B cell (primary cell): Measurements from ENCODE around the gene LIG3. TPM values are rescaled to one million over a fixed set of nuclear protein-coding genes. Genes with fewer than 3 reads are reported as not detected.

Experiments used
- ATAC-seq: fragments of 200-7000 bp; cut with Tn5 transposase; one replicate; pipeline ENCODE4 v1.10.0; 2021; ENCODE audit warnings: low read depth, mild to moderate bottlenecking, moderate number of reproducible peaks, moderate library complexity
- CTCF ChIA-PET: fragments of 350-600 bp; sonication (Branson Sonifier 250); formaldehyde crosslinking; loops from one replicate; lab custom pipeline; 2021; ENCODE audit warnings: antibody characterized with exemption, inconsistent platforms; lab: Charles Lee
- POLR2A ChIA-PET: fragments of 350-600 bp; sonication (Branson Sonifier 250); formaldehyde crosslinking; loops from one replicate; lab custom pipeline; 2021; ENCODE audit warnings: antibody characterized with exemption; lab: Charles Lee
- DNase-seq: peaks from one replicate; pipeline ENCODE4 v3.0.0; 2013
- H2AFZ ChIP-seq: 2 replicates; pipeline ENCODE4 v1.6.1; 2012; ENCODE audit warnings: mild to moderate bottlenecking, low read depth, low read length; ENCODE audit not compliant: insufficient read depth, poor library complexity, severe bottlenecking
- H3K27ac ChIP-seq, 2 donors: 1 replicate in 1 of 2; 2 replicates in 1 of 2; pipeline ENCODE4 v1.5.1; 2012 to 2013; ENCODE audit warnings: low read length in 2 of 2, mild to moderate bottlenecking in 2 of 2, moderate library complexity in 1 of 2
- H3K27me3 ChIP-seq, 4 experiments: fragments of 200-600 bp in 1 of 4; sonication (generic) in 1 of 4; replicated peaks in 1 of 4; 1 replicate in 2 of 4; 2 replicates in 2 of 4; pipeline versions ENCODE4 v1.6.1 to v1.7.0; 2013 to 2016; ENCODE audit warnings: low read length in 3 of 4, mild to moderate bottlenecking in 2 of 4, mixed read lengths in 1 of 4, moderate library complexity in 1 of 4; ENCODE audit not compliant: insufficient read depth in 4 of 4, control insufficient read depth in 3 of 4; ENCODE audit errors: control extremely low read depth in 1 of 4
- H3K36me3 ChIP-seq, 2 experiments: replicated peaks in 1 of 2; 1 replicate in 1 of 2; 2 replicates in 1 of 2; pipeline versions ENCODE4 v1.6.1 to v1.7.1; 2013; ENCODE audit warnings: low read length in 1 of 2; ENCODE audit not compliant: insufficient read depth in 2 of 2, control insufficient read depth in 1 of 2; ENCODE audit errors: control extremely low read depth in 1 of 2, extremely low read depth in 1 of 2
- H3K4me1 ChIP-seq, 2 donors: fragments of 200-600 bp in 1 of 2; sonication (generic) in 1 of 2; 1 replicate in 1 of 2; 2 replicates in 1 of 2; pipeline versions ENCODE4 v1.5.1 to v1.6.1; 2013 to 2017; ENCODE audit warnings: low read length in 2 of 2; ENCODE audit not compliant: control insufficient read depth in 2 of 2, insufficient read depth in 2 of 2
- H3K4me2 ChIP-seq: replicated peaks from 2 replicates; pipeline ENCODE3; 2012; ENCODE audit warnings: mild to moderate bottlenecking, low read depth, low read length; ENCODE audit not compliant: poor library complexity, severe bottlenecking
- H3K4me3 ChIP-seq, 5 experiments: fragments of 200-600 bp in 1 of 5; sonication (generic) in 1 of 5; 1 replicate in 3 of 5; 2 replicates in 2 of 5; pipeline versions ENCODE4 v1.5.1 to v1.7.0; 2011 to 2016; ENCODE audit warnings: low read length in 4 of 5, mild to moderate bottlenecking in 4 of 5, low read depth in 2 of 5, control low read depth in 1 of 5, moderate library complexity in 1 of 5; ENCODE audit not compliant: insufficient read depth in 1 of 5; ENCODE audit errors: control extremely low read depth in 1 of 5, extremely low read depth in 1 of 5
- H3K79me2 ChIP-seq: fragments of 200-600 bp; sonication (generic); one replicate; pipeline ENCODE4 v1.6.0; 2016; ENCODE audit warnings: low read length; ENCODE audit not compliant: control insufficient read depth, insufficient read depth
- H3K9ac ChIP-seq: fragments of 200-600 bp; sonication (generic); 2 replicates; pipeline ENCODE4 v1.6.1; 2017; ENCODE audit warnings: mild to moderate bottlenecking, low read length, moderate library complexity
- H3K9me3 ChIP-seq, 3 donors: one replicate each; pipeline versions ENCODE4 v1.6.1 to v1.7.1; 2013; ENCODE audit warnings: low read length in 2 of 3; ENCODE audit not compliant: control insufficient read depth in 2 of 3, insufficient read depth in 1 of 3; ENCODE audit errors: control extremely low read depth in 1 of 3
- H4K20me1 ChIP-seq: 2 replicates; pipeline ENCODE4 v1.6.0; 2012; ENCODE audit warnings: mild to moderate bottlenecking, low read length; ENCODE audit not compliant: insufficient read depth, control insufficient read depth, poor library complexity, severe bottlenecking
- H3K27ac Mint-ChIP-seq: one replicate; pipeline ENCODE4 v1.8.0; 2021; ENCODE audit warnings: mixed read lengths
- H3K27me3 Mint-ChIP-seq: one replicate; pipeline ENCODE4 v1.8.0; 2021; ENCODE audit warnings: mixed read lengths
- H3K4me1 Mint-ChIP-seq: one replicate; pipeline ENCODE4 v1.8.0; 2021; ENCODE audit warnings: mixed read lengths
- H3K4me3 Mint-ChIP-seq: one replicate; pipeline ENCODE4 v1.8.0; 2021; ENCODE audit warnings: mixed read lengths
- H3K9me3 Mint-ChIP-seq: one replicate; pipeline ENCODE4 v1.8.0; 2022; ENCODE audit warnings: mixed read lengths; ENCODE audit not compliant: insufficient read depth
- EZH2 ChIP-seq: IDR thresholded peaks from 2 replicates; pipeline ENCODE4 v1.6.1; 2012; ENCODE audit warnings: borderline replicate concordance, low read depth, mild to moderate bottlenecking, moderate library complexity, low read length; ENCODE audit not compliant: insufficient read depth, poor library complexity, severe bottlenecking
- WGBS: methylation state at CpG from one replicate; pipeline ENCODE4 v1.1.5; 2013; ENCODE audit warnings: missing lambda C conversion rate; ENCODE audit not compliant: insufficient coverage; 5-methylcytosine and 5-hydroxymethylcytosine counted together
- intact Hi-C: fragments of 100-400 bp; cut with micrococcal nuclease; formaldehyde crosslinking; loops from one replicate; pipeline ENCODE4 v1.10.0; 2022
- polyA plus RNA-seq: library from polyadenylated mRNA; depleted of rRNA; stranded (reverse); fragments of >200 nt; gene quantifications from 2 replicates; pipeline ENCODE4 v1.2.3, GENCODE V29; 2012
- total RNA-seq, 2 donors: library from RNA; stranded (reverse); fragments of 120-200 nt in 1 of 2; gene quantifications; 1 replicate in 1 of 2; 2 replicates in 1 of 2; pipeline versions ENCODE4 v1.2.3 to v1.2.4, GENCODE V29; 2013 to 2022
- TF ChIP-seq, protein P1 (sequence below): fragments of 200-600 bp; IDR thresholded peaks from one replicate; pipeline ENCODE4 v1.8.0; 2022; ENCODE audit warnings: antibody characterized with exemption, mild to moderate bottlenecking

LIG3 gene
- total and polyA plus RNA-seq, 2 donors (not counting 1 experiment from before 2014, with no cell fraction given), result 8.8 to 34.4 TPM

DNA sequence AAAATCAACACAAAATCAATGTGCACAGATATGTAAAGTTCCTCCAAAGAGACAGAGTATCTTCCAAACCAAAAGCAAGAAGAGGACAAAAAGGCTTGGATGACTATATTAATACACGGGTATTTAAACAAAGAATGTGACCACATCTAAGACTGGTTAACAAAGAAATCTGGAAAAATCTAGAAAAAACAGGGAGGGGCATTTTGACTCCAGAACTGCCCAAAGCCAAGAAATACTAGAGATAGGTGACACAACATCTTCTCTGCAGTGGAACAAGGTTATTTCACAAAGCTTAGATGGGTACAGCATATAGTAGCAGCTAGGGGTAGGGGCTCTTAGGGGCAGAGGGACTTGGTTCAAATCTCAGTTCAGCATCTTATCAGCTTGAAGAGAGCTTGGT lies 72.9 kb downstream of the LIG3 start:
- DNase-seq, result no peak
- H3K9me3 ChIP-seq, result no peaks in the 10 kb centered on the region
- H4K20me1 ChIP-seq, result no peaks in the 10 kb centered on the region
- H3K4me1 ChIP-seq, result peaks cover 23 to 31% of the 10 kb centered on the region in 2 donors
- no peaks in the 10 kb centered on the region for H3K27me3 Mint-ChIP-seq
- no peak overlapping the region for H2AFZ ChIP-seq
- no peak overlapping the region for H3K4me3 Mint-ChIP-seq
- no peak overlapping the region for H3K4me3 ChIP-seq
- H3K9me3 Mint-ChIP-seq, result no peaks in the 10 kb centered on the region
- peaks cover 47% of the 10 kb centered on the region for H3K4me1 Mint-ChIP-seq
- H3K27ac ChIP-seq, result peak overlapping the region in 1 of 2 donors; percentile 89
- no peak overlapping the region for H3K9ac ChIP-seq
- intact Hi-C loops, result no loop called here
- ATAC-seq, result no peak
- POLR2A ChIA-PET, result interaction anchor here (0.6 kb wide), 1 partner anchor 18 kb away, joined by 3 read pairs; no protein-coding TSS in a partner anchor
- peaks cover 56% of the 10 kb centered on the region for H3K79me2 ChIP-seq
- H3K27ac Mint-ChIP-seq, result peak overlapping the region; percentile 57
- CTCF ChIA-PET, result interaction anchor here (0.9 kb wide), 1 partner anchor 56 kb away, joined by 3 read pairs; no protein-coding TSS in a partner anchor
- no CpG with 5 or more reads among the region's 1 CpG for WGBS
- H3K4me2 ChIP-seq, result no peak overlapping the region
- TF ChIP-seq EZH2, result no peak
- TF ChIP-seq, protein P1, sequence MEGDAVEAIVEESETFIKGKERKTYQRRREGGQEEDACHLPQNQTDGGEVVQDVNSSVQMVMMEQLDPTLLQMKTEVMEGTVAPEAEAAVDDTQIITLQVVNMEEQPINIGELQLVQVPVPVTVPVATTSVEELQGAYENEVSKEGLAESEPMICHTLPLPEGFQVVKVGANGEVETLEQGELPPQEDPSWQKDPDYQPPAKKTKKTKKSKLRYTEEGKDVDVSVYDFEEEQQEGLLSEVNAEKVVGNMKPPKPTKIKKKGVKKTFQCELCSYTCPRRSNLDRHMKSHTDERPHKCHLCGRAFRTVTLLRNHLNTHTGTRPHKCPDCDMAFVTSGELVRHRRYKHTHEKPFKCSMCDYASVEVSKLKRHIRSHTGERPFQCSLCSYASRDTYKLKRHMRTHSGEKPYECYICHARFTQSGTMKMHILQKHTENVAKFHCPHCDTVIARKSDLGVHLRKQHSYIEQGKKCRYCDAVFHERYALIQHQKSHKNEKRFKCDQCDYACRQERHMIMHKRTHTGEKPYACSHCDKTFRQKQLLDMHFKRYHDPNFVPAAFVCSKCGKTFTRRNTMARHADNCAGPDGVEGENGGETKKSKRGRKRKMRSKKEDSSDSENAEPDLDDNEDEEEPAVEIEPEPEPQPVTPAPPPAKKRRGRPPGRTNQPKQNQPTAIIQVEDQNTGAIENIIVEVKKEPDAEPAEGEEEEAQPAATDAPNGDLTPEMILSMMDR, result no peak
- no peaks in the 10 kb centered on the region for H3K36me3 ChIP-seq
- no peaks in the 10 kb centered on the region for H3K27me3 ChIP-seq

DNA sequence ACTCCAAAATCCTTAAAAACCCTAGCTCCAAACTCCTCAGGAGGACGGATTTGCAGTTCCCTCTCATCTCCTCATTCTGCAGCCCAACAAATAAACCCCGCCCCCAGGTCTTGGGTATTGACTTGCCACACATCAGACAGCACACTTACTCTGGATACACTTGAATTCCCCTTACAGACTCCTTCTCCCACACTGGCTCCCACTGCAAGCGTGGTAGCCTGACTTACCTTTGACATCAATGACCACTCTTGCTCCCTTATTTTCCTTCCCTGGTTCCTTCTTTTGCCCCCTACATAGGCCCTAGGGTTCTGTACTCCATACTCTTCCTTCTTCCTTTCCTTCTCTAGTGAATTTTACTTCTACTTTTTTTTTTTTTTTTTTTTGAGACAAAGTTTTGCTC lies 75.7 kb downstream of the LIG3 start:
- H3K27me3 Mint-ChIP-seq, result no peaks in the 10 kb centered on the region
- H2AFZ ChIP-seq, result no peak overlapping the region
- no peak overlapping the region for H3K27ac ChIP-seq
- ChIA-PET POLR2A (no interaction called here), CTCF (no interaction called here)
- no peak for ATAC-seq
- H3K9me3 Mint-ChIP-seq, result no peaks in the 10 kb centered on the region
- no peak overlapping the region for H3K9ac ChIP-seq
- no peak for DNase-seq
- H3K4me3 Mint-ChIP-seq, result no peak overlapping the region
- no peaks in the 10 kb centered on the region for H3K36me3 ChIP-seq
- no peak overlapping the region for H3K27ac Mint-ChIP-seq
- no peak overlapping the region for H3K4me3 ChIP-seq
- no peaks in the 10 kb centered on the region for H3K9me3 ChIP-seq
- no peaks in the 10 kb centered on the region for H3K27me3 ChIP-seq
- no peak overlapping the region for H3K4me2 ChIP-seq
- H3K4me1 Mint-ChIP-seq, result peaks cover 33% of the 10 kb centered on the region
- no peaks in the 10 kb centered on the region for H4K20me1 ChIP-seq
- H3K4me1 ChIP-seq, result peaks cover 18 to 20% of the 10 kb centered on the region in 2 donors
- TF ChIP-seq, protein P1, result no peak
- no peak for TF ChIP-seq EZH2
- 95% methylated on average over 3 of the region's 3 CpGs for WGBS
- intact Hi-C loops, result no loop called here
- H3K79me2 ChIP-seq, result peaks cover 61% of the 10 kb centered on the region
